Sigmoid colon (tissue), 7 donors: ENCODE data around the gene ENOX2. TPM values are rescaled to one million over a fixed set of nuclear protein-coding genes. Genes with fewer than 3 reads are reported as not detected.

ENCODE experiments used
- DNase-seq: peaks from one replicate; pipeline ENCODE4 v3.0.0-alpha.2; 2019
- H3K27ac ChIP-seq, 4 donors: fragments of 200-600 bp; sonication (generic); one replicate each; pipeline ENCODE4 v1.5.1; 2016 to 2019; ENCODE audit warnings: mild to moderate bottlenecking in 1 of 4
- H3K27me3 ChIP-seq, 3 donors: fragments of 200-600 bp; sonication (generic); one replicate each; pipeline ENCODE4 v1.5.1; 2019; ENCODE audit warnings: mild to moderate bottlenecking in 1 of 3
- H3K36me3 ChIP-seq, 4 donors: fragments of 200-600 bp; sonication (generic); one replicate each; pipeline ENCODE4 v1.5.1; 2016 to 2019
- H3K4me1 ChIP-seq, 4 donors: fragments of 200-600 bp; sonication (generic); one replicate each; pipeline ENCODE4 v1.5.1; 2017 to 2019
- H3K4me3 ChIP-seq, 4 donors: fragments of 200-600 bp; sonication (generic); one replicate each; pipeline ENCODE4 v1.5.1; 2017 to 2019; ENCODE audit warnings: mild to moderate bottlenecking in 2 of 4, moderate library complexity in 1 of 4
- H3K9me3 ChIP-seq, 4 donors: fragments of 200-600 bp in 3 of 4; sonication (generic) in 3 of 4; one replicate each; pipeline versions ENCODE4 v1.5.1 to v1.6.1; 2013 to 2019
- CTCF ChIP-seq, 4 experiments: fragments of 450-650 bp in 3 of 4; fragments of 200-600 bp in 1 of 4; IDR thresholded peaks; one replicate each; pipeline ENCODE4 v1.5.1; 2016 to 2019; ENCODE audit warnings: antibody characterized with exemption in 4 of 4, mild to moderate bottlenecking in 3 of 4, moderate library complexity in 2 of 4
- EP300 ChIP-seq, 4 donors: sonication (generic); formaldehyde crosslinking; IDR thresholded peaks; one replicate each; pipeline ENCODE4 v1.6.1; 2017; ENCODE audit warnings: antibody characterized with exemption in 4 of 4
- POLR2A ChIP-seq, 2 donors: fragments of 450-650 bp; IDR thresholded peaks; one replicate each; pipeline ENCODE4 v1.6.1; 2016; ENCODE audit warnings: antibody characterized with exemption in 2 of 2, mild to moderate bottlenecking in 2 of 2, moderate library complexity in 2 of 2
- POLR2AphosphoS5 ChIP-seq, 4 donors: sonication (generic); formaldehyde crosslinking; IDR thresholded peaks; one replicate each; pipeline ENCODE4 v1.6.1; 2017; ENCODE audit warnings: antibody characterized with exemption in 4 of 4
- WGBS, 2 donors: extraction: QIAGEN DNeasy Blood & Tissue Kit; methylation state at CpG; one replicate each; pipeline ENCODE4 v1.1.7; 2013; 5-methylcytosine and 5-hydroxymethylcytosine counted together
- intact Hi-C: fragments of 100-400 bp; cut with DNase I; formaldehyde crosslinking; loops from one replicate; pipeline ENCODE4 v1.15.1; 2023
- polyA plus RNA-seq, 3 donors: library from polyadenylated mRNA; stranded (reverse); fragments of 200-250 nt; gene quantifications; one replicate each; pipeline ENCODE4 v1.2.3, GENCODE V29; 2013
- total RNA-seq, 4 donors: library from RNA; depleted of rRNA; stranded (reverse); fragments of >200 nt; gene quantifications; one replicate each; pipeline ENCODE4 v1.1.0, GENCODE V29; 2016
- donor health status: healthy with polysubstance abuse.
- donor health status: Bipolar disorder and iron deficiency.
- donor health status: healthy.

The ENOX2 gene
- total and polyA plus RNA-seq, 7 donors: 2.4 to 28.9 (median 18.8) TPM

GRCh38 chrX:130829526-130830515 is 73.2 kb downstream of the ENOX2 start:
- Histone ChIP-seq H3K27me3 (no peaks in the 10 kb centered on the region), H3K36me3 (no peaks in the 10 kb centered on the region), H3K4me1 (no peaks in the 10 kb centered on the region), H3K4me3 (no peak overlapping the region), H3K27ac (no peak overlapping the region), H3K9me3 (no peaks in the 10 kb centered on the region)
- intact Hi-C loops: no loop called here
- WGBS, 2 donors: 88 to 95% methylated on average over 2 of the region's 2 CpGs
- TF ChIP-seq EP300 (IDR thresholded peaks at IDR 0.05) (no peak), POLR2A (IDR thresholded peaks at IDR 0.05) (no peak), POLR2AphosphoS5 (IDR thresholded peaks at IDR 0.05) (no peak), CTCF (IDR thresholded peaks at IDR 0.05) (no peak)
- no peak for DNase-seq

GRCh38 chrX:130828641-130829040 is 74.4 kb downstream of the ENOX2 start:
- no peaks in the 10 kb centered on the region for H3K9me3 ChIP-seq
- no peaks in the 10 kb centered on the region for H3K27me3 ChIP-seq
- no peak overlapping the region for H3K27ac ChIP-seq
- no peak overlapping the region for H3K4me3 ChIP-seq
- intact Hi-C loops: no loop called here
- DNase-seq: no peak
- H3K4me1 ChIP-seq: no peaks in the 10 kb centered on the region
- TF ChIP-seq EP300 (IDR thresholded peaks at IDR 0.05) (no peak), POLR2AphosphoS5 (IDR thresholded peaks at IDR 0.05) (no peak), CTCF (IDR thresholded peaks at IDR 0.05) (no peak), POLR2A (IDR thresholded peaks at IDR 0.05) (no peak)
- H3K36me3 ChIP-seq: no peaks in the 10 kb centered on the region
- WGBS, 2 donors: 85 to 96% methylated on average over 3 of the region's 3 CpGs

GRCh38 chrX:130827648-130828047 is 75.4 kb downstream of the ENOX2 start:
- H3K9me3 ChIP-seq: no peaks in the 10 kb centered on the region
- intact Hi-C loops: no loop called here
- no peaks in the 10 kb centered on the region for H3K27me3 ChIP-seq
- no peak overlapping the region for H3K4me3 ChIP-seq
- H3K36me3 ChIP-seq: no peaks in the 10 kb centered on the region
- H3K4me1 ChIP-seq: no peaks in the 10 kb centered on the region
- no peak overlapping the region for H3K27ac ChIP-seq
- DNase-seq: no peak
- 72 to 91% methylated on average over 2 of the region's 2 CpGs for WGBS, 2 donors
- TF ChIP-seq EP300 (IDR thresholded peaks at IDR 0.05): no peak
- TF ChIP-seq POLR2A (IDR thresholded peaks at IDR 0.05): no peak
- no peak for TF ChIP-seq POLR2AphosphoS5 (IDR thresholded peaks at IDR 0.05)
- no peak for TF ChIP-seq CTCF (IDR thresholded peaks at IDR 0.05)

- Histone ChIP-seq H3K27ac (no peak overlapping the region), H3K4me1 (no peaks in the 10 kb centered on the region), H3K27me3 (no peaks in the 10 kb centered on the region), H3K36me3 (no peaks in the 10 kb centered on the region), H3K9me3 (no peaks in the 10 kb centered on the region), H3K4me3 (no peak overlapping the region)
- TF ChIP-seq POLR2AphosphoS5 (IDR thresholded peaks at IDR 0.05) (no peak), EP300 (IDR thresholded peaks at IDR 0.05) (no peak), CTCF (IDR thresholded peaks at IDR 0.05) (no peak)
- DNase-seq: no peak
- 44 to 74% methylated on average over 1 of the region's 1 CpG for WGBS, 2 donors
- intact Hi-C loops: no loop called here
These were observed 76.8 kb downstream of the ENOX2 start for GRCh38 chrX:130826249-130826648.
